GM12891 (cell line): ENCODE measurements around the gene SYT5.

Experiments used
- PAX5 ChIP-seq: IDR thresholded peaks from 2 replicates; pipeline ENCODE4 v1.6.1; 2011; ENCODE audit warnings: low read length, moderate library complexity, mild to moderate bottlenecking; ENCODE audit not compliant: insufficient read depth, severe bottlenecking
- POLR2A ChIP-seq: IDR thresholded peaks from 2 replicates; pipeline ENCODE4 v1.6.1; 2011; ENCODE audit warnings: low read depth, low read length, control low read depth
- POLR2AphosphoS5 ChIP-seq: IDR thresholded peaks from 2 replicates; pipeline ENCODE4 v1.6.1; 2011; ENCODE audit warnings: low read depth, low read length, control low read depth
- SPI1 ChIP-seq: IDR thresholded peaks from 2 replicates; pipeline ENCODE4 v1.6.1; 2011; ENCODE audit warnings: low read depth, low read length, control low read depth
- TAF1 ChIP-seq: IDR thresholded peaks from 2 replicates; pipeline ENCODE4 v1.6.1; 2011; ENCODE audit warnings: low read depth, low read length, control low read depth

- TF ChIP-seq POLR2A (no peak; the same call in 1 of the 2 replicates), POLR2AphosphoS5 (no peak), TAF1 (no peak), SPI1 (no peak), PAX5 (no peak)
Observed at GRCh38 chr19:55228015-55228391, 47.9 kb upstream of the SYT5 start.
